HEK293 (cell line): ENCODE measurements around the gene MRTFB.

Experiments
- CTCF ChIA-PET: fragments of 350-600 bp; formaldehyde crosslinking; extraction: SDS; loops from one replicate; lab custom pipeline; 2021; ENCODE audit warnings: antibody characterized with exemption; lab: Yijun Ruan, JAX
- POLR2A ChIA-PET: fragments of 300-600 bp; formaldehyde crosslinking; extraction: SDS; loops from one replicate; lab custom pipeline; 2020; ENCODE audit warnings: antibody characterized with exemption, inconsistent platforms; lab: Yijun Ruan, JAX
- H3K27ac ChIP-seq: fragments of 200-500 bp; sonication (Bioruptor generic); 2 replicates; pipeline ENCODE4 v1.5.1; 2014; ENCODE audit warnings: low read depth, low read length, control low read depth, inconsistent platforms; ENCODE audit errors: extremely low read depth
- H3K36me3 ChIP-seq, 2 experiments: fragments of 200-500 bp in 1 of 2; sonication (Bioruptor generic) in 1 of 2; 1 replicate in 1 of 2; 2 replicates in 1 of 2; pipeline ENCODE4 v1.5.1; 2014 to 2017; ENCODE audit warnings: inconsistent platforms in 2 of 2, low read length in 2 of 2; ENCODE audit not compliant: control insufficient read depth in 2 of 2, insufficient read depth in 1 of 2
- H3K4me1 ChIP-seq: fragments of 200-500 bp; sonication (Bioruptor generic); 2 replicates; pipeline ENCODE4 v1.5.1; 2014; ENCODE audit warnings: mild to moderate bottlenecking, low read length, inconsistent platforms; ENCODE audit not compliant: control insufficient read depth, insufficient read depth
- H3K4me3 ChIP-seq: 2 replicates; pipeline ENCODE4 v1.5.1; 2011; ENCODE audit warnings: low read depth, mild to moderate bottlenecking, control low read depth, low read length, moderate library complexity
- H3K9me3 ChIP-seq: fragments of 200-500 bp; sonication (Bioruptor generic); 2 replicates; pipeline ENCODE4 v1.5.1; 2014; ENCODE audit warnings: low read depth, low read length, inconsistent platforms; ENCODE audit not compliant: control insufficient read depth, insufficient read depth
- FEZF1 ChIP-seq: fragments of 450-650 bp; formaldehyde crosslinking; IDR thresholded peaks from 2 replicates; pipeline ENCODE4 v1.5.1; 2016; ENCODE audit warnings: missing biosample characterization, missing genetic modification characterization
- GLI4 ChIP-seq: fragments of 450-650 bp; formaldehyde crosslinking; IDR thresholded peaks from 2 replicates; pipeline ENCODE4 v1.5.1; 2016; ENCODE audit warnings: missing biosample characterization, missing genetic modification characterization
- KLF1 ChIP-seq: fragments of 450-650 bp; formaldehyde crosslinking; IDR thresholded peaks from 2 replicates; pipeline ENCODE4 v1.5.1; 2016; ENCODE audit warnings: missing biosample characterization, missing genetic modification characterization
- PRDM1 ChIP-seq: fragments of 450-650 bp; formaldehyde crosslinking; IDR thresholded peaks from 2 replicates; pipeline ENCODE4; 2016; ENCODE audit warnings: missing biosample characterization, missing genetic modification characterization
- PRDM6 ChIP-seq: fragments of 450-650 bp; formaldehyde crosslinking; IDR thresholded peaks from 2 replicates; pipeline ENCODE4 v1.5.1; 2017; ENCODE audit warnings: missing biosample characterization, missing genetic modification characterization
- RBAK ChIP-seq: fragments of 450-650 bp; formaldehyde crosslinking; IDR thresholded peaks from 2 replicates; pipeline ENCODE4 v1.5.1; 2016; ENCODE audit warnings: missing biosample characterization, missing genetic modification characterization
- ZBTB17 ChIP-seq: fragments of 450-650 bp; formaldehyde crosslinking; IDR thresholded peaks from 2 replicates; pipeline ENCODE4 v1.5.1; 2016; ENCODE audit warnings: missing biosample characterization, missing genetic modification characterization
- ZBTB20 ChIP-seq: fragments of 450-650 bp; formaldehyde crosslinking; IDR thresholded peaks from 2 replicates; pipeline ENCODE4 v1.5.1; 2016; ENCODE audit warnings: missing biosample characterization, missing genetic modification characterization
- ZBTB26 ChIP-seq: fragments of 450-650 bp; formaldehyde crosslinking; optimal IDR thresholded peaks from 2 replicates; pipeline ENCODE3; 2016; ENCODE audit warnings: missing biosample characterization, mild to moderate bottlenecking, missing genetic modification characterization
- ZIC2 ChIP-seq: fragments of 450-650 bp; formaldehyde crosslinking; IDR thresholded peaks from 2 replicates; pipeline ENCODE4 v1.5.1; 2016; ENCODE audit warnings: missing biosample characterization, missing genetic modification characterization
- ZNF366 ChIP-seq: fragments of 450-650 bp; formaldehyde crosslinking; conservative IDR thresholded peaks from 2 replicates; pipeline ENCODE4 v1.5.1; 2016; ENCODE audit warnings: missing biosample characterization, missing genetic modification characterization
- ZNF558 ChIP-seq: fragments of 450-650 bp; formaldehyde crosslinking; IDR thresholded peaks from 2 replicates; pipeline ENCODE4 v1.5.1; 2016; ENCODE audit warnings: missing biosample characterization, missing genetic modification characterization
- ZNF600 ChIP-seq: fragments of 450-650 bp; formaldehyde crosslinking; IDR thresholded peaks from 2 replicates; pipeline ENCODE4 v1.5.1; 2016; ENCODE audit warnings: missing biosample characterization, missing genetic modification characterization
- ZSCAN23 ChIP-seq: fragments of 450-650 bp; formaldehyde crosslinking; IDR thresholded peaks from 2 replicates; pipeline ENCODE4 v1.5.1; 2016; ENCODE audit warnings: missing biosample characterization, missing genetic modification characterization
- ZSCAN5A ChIP-seq: fragments of 450-650 bp; formaldehyde crosslinking; IDR thresholded peaks from 2 replicates; pipeline ENCODE4 v1.5.1; 2016; ENCODE audit warnings: missing biosample characterization, missing genetic modification characterization
- TF ChIP-seq, protein P1 (sequence below): fragments of 450-650 bp; formaldehyde crosslinking; IDR thresholded peaks from 2 replicates; pipeline ENCODE4 v1.5.1; 2016; ENCODE audit warnings: missing biosample characterization, missing genetic modification characterization, borderline replicate concordance
- TF ChIP-seq, protein P2 (sequence below): fragments of 450-650 bp; formaldehyde crosslinking; IDR thresholded peaks from 2 replicates; pipeline ENCODE4 v1.5.1; 2017; ENCODE audit warnings: missing biosample characterization, missing genetic modification characterization
- TF ChIP-seq, protein P3 (sequence below): fragments of 450-650 bp; formaldehyde crosslinking; IDR thresholded peaks from 2 replicates; pipeline ENCODE4 v1.5.1; 2016; ENCODE audit warnings: missing biosample characterization, missing genetic modification characterization

Gene MRTFB

DNA sequence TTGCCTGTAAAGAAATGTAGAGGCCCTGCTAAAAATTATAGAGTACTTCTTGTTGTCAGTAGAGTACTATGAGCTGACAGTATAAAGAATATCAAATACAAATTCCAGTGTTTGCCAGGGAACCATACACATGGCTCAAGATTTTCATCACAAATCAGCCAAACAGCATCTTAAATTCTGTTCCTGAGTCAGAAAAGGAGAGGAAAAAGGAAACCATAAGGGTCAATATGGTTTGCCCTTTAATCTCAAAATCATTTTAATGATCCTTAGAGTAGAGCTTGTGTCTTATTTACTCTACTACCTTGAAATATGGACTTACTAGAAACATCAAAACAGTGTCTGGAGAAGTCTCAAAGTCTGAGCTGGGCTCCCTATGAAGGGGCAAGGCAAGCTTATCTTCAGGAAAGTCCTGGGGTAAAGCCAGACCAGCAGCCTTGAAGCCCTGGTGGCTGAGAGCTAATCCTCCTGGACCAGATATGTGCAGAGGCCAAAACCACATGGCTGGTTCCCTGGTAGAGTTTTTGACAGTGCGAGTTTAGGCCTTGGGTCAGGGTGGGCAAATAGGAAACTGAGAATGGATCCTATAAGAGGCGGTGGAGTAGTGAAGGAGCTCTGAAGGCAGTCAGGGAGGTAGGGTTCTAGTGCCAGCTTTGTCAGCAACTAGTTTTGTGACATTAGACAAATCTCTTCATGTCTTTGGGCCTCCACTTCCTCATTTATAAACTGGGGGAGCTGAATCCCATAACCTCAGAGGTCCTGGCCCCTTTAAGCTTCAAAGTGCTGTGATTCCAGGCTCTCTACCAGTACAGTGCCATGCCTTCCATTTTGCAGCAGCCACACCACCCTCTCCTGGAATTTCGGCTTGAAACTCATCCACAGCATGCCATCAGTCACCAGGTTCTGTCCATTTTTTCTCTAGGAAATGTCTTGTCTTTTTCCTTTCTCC lies 38.9 kb downstream of the MRTFB start:
- H3K4me1 ChIP-seq, result peaks cover 38% of the 10 kb centered on the region
- no peaks in the 10 kb centered on the region for H3K9me3 ChIP-seq
- TF ChIP-seq KLF1 (tag by site-specific recombination), result peak; percentile 51
- TF ChIP-seq, protein P1, sequence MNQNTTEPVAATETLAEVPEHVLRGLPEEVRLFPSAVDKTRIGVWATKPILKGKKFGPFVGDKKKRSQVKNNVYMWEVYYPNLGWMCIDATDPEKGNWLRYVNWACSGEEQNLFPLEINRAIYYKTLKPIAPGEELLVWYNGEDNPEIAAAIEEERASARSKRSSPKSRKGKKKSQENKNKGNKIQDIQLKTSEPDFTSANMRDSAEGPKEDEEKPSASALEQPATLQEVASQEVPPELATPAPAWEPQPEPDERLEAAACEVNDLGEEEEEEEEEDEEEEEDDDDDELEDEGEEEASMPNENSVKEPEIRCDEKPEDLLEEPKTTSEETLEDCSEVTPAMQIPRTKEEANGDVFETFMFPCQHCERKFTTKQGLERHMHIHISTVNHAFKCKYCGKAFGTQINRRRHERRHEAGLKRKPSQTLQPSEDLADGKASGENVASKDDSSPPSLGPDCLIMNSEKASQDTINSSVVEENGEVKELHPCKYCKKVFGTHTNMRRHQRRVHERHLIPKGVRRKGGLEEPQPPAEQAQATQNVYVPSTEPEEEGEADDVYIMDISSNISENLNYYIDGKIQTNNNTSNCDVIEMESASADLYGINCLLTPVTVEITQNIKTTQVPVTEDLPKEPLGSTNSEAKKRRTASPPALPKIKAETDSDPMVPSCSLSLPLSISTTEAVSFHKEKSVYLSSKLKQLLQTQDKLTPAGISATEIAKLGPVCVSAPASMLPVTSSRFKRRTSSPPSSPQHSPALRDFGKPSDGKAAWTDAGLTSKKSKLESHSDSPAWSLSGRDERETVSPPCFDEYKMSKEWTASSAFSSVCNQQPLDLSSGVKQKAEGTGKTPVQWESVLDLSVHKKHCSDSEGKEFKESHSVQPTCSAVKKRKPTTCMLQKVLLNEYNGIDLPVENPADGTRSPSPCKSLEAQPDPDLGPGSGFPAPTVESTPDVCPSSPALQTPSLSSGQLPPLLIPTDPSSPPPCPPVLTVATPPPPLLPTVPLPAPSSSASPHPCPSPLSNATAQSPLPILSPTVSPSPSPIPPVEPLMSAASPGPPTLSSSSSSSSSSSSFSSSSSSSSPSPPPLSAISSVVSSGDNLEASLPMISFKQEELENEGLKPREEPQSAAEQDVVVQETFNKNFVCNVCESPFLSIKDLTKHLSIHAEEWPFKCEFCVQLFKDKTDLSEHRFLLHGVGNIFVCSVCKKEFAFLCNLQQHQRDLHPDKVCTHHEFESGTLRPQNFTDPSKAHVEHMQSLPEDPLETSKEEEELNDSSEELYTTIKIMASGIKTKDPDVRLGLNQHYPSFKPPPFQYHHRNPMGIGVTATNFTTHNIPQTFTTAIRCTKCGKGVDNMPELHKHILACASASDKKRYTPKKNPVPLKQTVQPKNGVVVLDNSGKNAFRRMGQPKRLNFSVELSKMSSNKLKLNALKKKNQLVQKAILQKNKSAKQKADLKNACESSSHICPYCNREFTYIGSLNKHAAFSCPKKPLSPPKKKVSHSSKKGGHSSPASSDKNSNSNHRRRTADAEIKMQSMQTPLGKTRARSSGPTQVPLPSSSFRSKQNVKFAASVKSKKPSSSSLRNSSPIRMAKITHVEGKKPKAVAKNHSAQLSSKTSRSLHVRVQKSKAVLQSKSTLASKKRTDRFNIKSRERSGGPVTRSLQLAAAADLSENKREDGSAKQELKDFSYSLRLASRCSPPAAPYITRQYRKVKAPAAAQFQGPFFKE (tag by site-specific recombination), result no peak
- no peaks in the 10 kb centered on the region for H3K36me3 ChIP-seq
- no peak overlapping the region for H3K4me3 ChIP-seq
- no peak overlapping the region for H3K27ac ChIP-seq
- ChIA-PET CTCF (interaction anchor here (1.1 kb wide), 1 partner anchor 186 kb away, joined by 3 read pairs; no protein-coding TSS in a partner anchor), POLR2A (interaction anchor here (0.6 kb wide), 1 partner anchor 132 kb away, joined by 3 read pairs; no protein-coding TSS in a partner anchor)

- Histone ChIP-seq H3K36me3 (no peaks in the 10 kb centered on the region), H3K9me3 (no peaks in the 10 kb centered on the region), H3K4me1 (peaks cover 38% of the 10 kb centered on the region), H3K27ac (no peak overlapping the region), H3K4me3 (no peak overlapping the region)
- TF ChIP-seq ZIC2 (tag by site-specific recombination) (peak; percentile 12; the same call in 1 of the 2 replicates), ZNF366 (tag by site-specific recombination) (peak; percentile 62; the same call in 1 of the 2 replicates), RBAK (tag by site-specific recombination) (no peak), ZNF600 (peak; percentile 59; the same call in 1 of the 2 replicates), PRDM6 (tag by site-specific recombination) (peak; percentile 90), ZBTB26 (peak; percentile 1), FEZF1 (tag by site-specific recombination) (peak; percentile 69), GLI4 (tag by site-specific recombination) (no peak), ZBTB17 (tag by site-specific recombination) (peak; percentile 96), ZNF558 (tag by site-specific recombination) (no peak), KLF1 (tag by site-specific recombination) (peak; percentile 3; the same call in 1 of the 2 replicates), ZBTB20 (tag by site-specific recombination) (peak; percentile 56), PRDM1 (tag by site-specific recombination) (peak; percentile 68), ZSCAN5A (no peak), ZSCAN23 (tag by site-specific recombination) (no peak)
- TF ChIP-seq, protein P2, sequence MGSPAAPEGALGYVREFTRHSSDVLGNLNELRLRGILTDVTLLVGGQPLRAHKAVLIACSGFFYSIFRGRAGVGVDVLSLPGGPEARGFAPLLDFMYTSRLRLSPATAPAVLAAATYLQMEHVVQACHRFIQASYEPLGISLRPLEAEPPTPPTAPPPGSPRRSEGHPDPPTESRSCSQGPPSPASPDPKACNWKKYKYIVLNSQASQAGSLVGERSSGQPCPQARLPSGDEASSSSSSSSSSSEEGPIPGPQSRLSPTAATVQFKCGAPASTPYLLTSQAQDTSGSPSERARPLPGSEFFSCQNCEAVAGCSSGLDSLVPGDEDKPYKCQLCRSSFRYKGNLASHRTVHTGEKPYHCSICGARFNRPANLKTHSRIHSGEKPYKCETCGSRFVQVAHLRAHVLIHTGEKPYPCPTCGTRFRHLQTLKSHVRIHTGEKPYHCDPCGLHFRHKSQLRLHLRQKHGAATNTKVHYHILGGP (tag by site-specific recombination), result 0 out of 2 replicates have a peak, but pooled peaks have one; percentile 20
- TF ChIP-seq, protein P3, sequence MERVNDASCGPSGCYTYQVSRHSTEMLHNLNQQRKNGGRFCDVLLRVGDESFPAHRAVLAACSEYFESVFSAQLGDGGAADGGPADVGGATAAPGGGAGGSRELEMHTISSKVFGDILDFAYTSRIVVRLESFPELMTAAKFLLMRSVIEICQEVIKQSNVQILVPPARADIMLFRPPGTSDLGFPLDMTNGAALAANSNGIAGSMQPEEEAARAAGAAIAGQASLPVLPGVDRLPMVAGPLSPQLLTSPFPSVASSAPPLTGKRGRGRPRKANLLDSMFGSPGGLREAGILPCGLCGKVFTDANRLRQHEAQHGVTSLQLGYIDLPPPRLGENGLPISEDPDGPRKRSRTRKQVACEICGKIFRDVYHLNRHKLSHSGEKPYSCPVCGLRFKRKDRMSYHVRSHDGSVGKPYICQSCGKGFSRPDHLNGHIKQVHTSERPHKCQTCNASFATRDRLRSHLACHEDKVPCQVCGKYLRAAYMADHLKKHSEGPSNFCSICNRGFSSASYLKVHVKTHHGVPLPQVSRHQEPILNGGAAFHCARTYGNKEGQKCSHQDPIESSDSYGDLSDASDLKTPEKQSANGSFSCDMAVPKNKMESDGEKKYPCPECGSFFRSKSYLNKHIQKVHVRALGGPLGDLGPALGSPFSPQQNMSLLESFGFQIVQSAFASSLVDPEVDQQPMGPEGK (tag by site-specific recombination), result peak; percentile 45; the same call in 1 of the 2 replicates
- ChIA-PET POLR2A (no interaction called here), CTCF (no interaction called here)
These were observed 39.7 kb downstream of the MRTFB start for GRCh38 chr16:14110728-14111251.
